ENCODE measurements around the gene INTS7.

INTS7 gene

DNA sequence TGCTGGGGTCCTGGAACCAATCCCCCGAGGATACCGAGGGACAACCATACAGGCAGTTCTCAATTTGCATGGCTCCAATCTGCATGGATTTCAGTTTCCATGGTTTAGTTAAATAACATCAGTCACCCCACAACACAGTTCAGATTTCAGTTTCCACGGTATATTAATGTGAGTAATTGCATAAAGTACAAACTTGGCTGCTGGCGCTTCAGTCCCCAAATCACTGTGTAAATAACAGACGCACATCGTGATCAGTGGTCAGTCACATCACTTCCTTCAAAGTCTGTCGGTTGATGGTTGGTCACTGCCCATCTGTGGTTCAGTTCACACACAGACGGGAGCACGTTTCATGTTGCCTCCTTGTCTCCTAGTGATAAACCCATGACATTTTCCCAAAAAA, 138.4 kb downstream of the INTS7 start (continued):
- TF ChIP-seq ZFP3 (CRISPR knock-in tag; IDR thresholded peaks at IDR 0.05): no peak
- TF ChIP-seq, protein P1, sequence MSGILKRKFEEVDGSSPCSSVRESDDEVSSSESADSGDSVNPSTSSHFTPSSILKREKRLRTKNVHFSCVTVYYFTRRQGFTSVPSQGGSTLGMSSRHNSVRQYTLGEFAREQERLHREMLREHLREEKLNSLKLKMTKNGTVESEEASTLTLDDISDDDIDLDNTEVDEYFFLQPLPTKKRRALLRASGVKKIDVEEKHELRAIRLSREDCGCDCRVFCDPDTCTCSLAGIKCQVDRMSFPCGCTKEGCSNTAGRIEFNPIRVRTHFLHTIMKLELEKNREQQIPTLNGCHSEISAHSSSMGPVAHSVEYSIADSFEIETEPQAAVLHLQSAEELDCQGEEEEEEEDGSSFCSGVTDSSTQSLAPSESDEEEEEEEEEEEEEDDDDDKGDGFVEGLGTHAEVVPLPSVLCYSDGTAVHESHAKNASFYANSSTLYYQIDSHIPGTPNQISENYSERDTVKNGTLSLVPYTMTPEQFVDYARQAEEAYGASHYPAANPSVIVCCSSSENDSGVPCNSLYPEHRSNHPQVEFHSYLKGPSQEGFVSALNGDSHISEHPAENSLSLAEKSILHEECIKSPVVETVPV (CRISPR knock-in tag; IDR thresholded peaks at IDR 0.05): no peak
- TF ChIP-seq ZFP30 (CRISPR knock-in tag; IDR thresholded peaks at IDR 0.05): no peak

DNA sequence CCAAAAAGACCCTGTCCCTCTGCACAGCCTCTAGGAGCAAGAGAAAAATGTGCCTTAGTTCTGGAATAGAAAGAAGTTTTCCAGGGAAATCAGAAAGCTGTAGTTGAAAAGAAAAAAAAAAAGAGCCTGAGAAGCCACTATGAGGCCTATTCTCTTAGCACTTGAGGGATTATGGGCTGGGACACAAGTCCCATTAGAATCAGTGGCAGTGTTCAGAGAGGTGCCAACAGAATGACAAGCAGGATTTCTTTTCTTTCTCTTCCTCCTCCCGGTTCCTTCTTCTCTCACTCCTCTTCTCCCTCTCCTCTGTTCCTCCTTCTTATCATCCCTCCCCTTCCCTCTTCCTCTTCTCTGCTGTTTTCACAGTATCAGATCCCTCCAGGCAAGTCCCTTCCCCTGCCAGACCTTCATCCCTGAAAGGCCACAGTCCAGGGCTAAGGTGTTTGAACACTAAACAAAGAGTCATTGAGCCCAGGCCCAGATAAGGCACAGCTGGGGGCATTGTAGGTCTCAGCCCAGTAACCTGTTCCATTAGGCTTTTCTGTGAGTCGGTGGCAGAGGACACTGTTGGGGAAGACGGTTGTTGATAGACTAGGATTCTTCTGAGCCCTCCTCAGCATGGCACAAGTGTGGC, 140.1 kb downstream of the INTS7 start:
- TF ChIP-seq, protein P2, sequence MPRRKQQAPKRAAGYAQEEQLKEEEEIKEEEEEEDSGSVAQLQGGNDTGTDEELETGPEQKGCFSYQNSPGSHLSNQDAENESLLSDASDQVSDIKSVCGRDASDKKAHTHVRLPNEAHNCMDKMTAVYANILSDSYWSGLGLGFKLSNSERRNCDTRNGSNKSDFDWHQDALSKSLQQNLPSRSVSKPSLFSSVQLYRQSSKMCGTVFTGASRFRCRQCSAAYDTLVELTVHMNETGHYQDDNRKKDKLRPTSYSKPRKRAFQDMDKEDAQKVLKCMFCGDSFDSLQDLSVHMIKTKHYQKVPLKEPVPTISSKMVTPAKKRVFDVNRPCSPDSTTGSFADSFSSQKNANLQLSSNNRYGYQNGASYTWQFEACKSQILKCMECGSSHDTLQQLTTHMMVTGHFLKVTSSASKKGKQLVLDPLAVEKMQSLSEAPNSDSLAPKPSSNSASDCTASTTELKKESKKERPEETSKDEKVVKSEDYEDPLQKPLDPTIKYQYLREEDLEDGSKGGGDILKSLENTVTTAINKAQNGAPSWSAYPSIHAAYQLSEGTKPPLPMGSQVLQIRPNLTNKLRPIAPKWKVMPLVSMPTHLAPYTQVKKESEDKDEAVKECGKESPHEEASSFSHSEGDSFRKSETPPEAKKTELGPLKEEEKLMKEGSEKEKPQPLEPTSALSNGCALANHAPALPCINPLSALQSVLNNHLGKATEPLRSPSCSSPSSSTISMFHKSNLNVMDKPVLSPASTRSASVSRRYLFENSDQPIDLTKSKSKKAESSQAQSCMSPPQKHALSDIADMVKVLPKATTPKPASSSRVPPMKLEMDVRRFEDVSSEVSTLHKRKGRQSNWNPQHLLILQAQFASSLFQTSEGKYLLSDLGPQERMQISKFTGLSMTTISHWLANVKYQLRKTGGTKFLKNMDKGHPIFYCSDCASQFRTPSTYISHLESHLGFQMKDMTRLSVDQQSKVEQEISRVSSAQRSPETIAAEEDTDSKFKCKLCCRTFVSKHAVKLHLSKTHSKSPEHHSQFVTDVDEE (CRISPR knock-in tag; IDR thresholded peaks at IDR 0.05): no peak
- TF ChIP-seq ISL1 (CRISPR knock-in tag; IDR thresholded peaks at IDR 0.05) (no peak), ZNF565 (CRISPR knock-in tag; conservative IDR thresholded peaks at IDR 0.05; ENCODE audit: low read depth) (no peak), ARNTL (CRISPR knock-in tag; IDR thresholded peaks at IDR 0.05; ENCODE audit: borderline replicate concordance, low read depth) (no peak), ZFP3 (CRISPR knock-in tag; IDR thresholded peaks at IDR 0.05) (no peak), CSDC2 (CRISPR knock-in tag; IDR thresholded peaks at IDR 0.05) (no peak), TOX (CRISPR knock-in tag; IDR thresholded peaks at IDR 0.05; ENCODE audit: borderline replicate concordance) (no peak), SNAI2 (CRISPR knock-in tag; IDR thresholded peaks at IDR 0.05) (no peak), BACH2 (CRISPR knock-in tag; IDR thresholded peaks at IDR 0.05; ENCODE audit: borderline replicate concordance) (no peak), ZNF70 (CRISPR knock-in tag; IDR thresholded peaks at IDR 0.05) (no peak), ZNF8 (CRISPR knock-in tag; IDR thresholded peaks at IDR 0.05) (no peak)
- TF ChIP-seq, protein P1 (CRISPR knock-in tag; IDR thresholded peaks at IDR 0.05): no peak
- no peak for ATAC-seq

DNA sequence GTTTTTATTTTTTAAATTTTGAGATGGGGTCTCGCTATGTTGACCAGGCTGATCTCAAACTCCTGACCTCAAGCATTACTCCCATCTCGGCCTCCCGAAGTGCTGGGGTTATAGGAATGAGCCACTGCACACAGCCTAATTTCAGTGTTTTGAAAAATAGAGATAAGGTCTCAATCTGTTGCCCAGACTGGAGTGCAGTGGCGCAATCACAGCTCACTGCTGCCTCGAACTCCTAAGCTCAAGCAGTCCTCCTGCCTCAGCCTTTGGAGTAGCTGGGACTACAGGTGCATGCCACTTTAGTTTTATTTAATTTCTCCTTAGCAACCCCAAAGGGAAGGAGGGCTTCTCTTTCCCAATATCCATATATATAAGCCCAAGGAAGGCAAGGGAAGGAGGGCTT, 141.0 kb downstream of the INTS7 start:
- no peak for ATAC-seq
- TF ChIP-seq ZNF70 (CRISPR knock-in tag; IDR thresholded peaks at IDR 0.05) (no peak), TOX (CRISPR knock-in tag; IDR thresholded peaks at IDR 0.05; ENCODE audit: borderline replicate concordance) (no peak), ZFP3 (CRISPR knock-in tag; IDR thresholded peaks at IDR 0.05) (no peak), ISL1 (CRISPR knock-in tag; IDR thresholded peaks at IDR 0.05) (no peak), TCF4 (CRISPR knock-in tag; IDR thresholded peaks at IDR 0.05; ENCODE audit: borderline replicate concordance) (no peak), ZC3H10 (CRISPR knock-in tag; IDR thresholded peaks at IDR 0.05) (no peak), ESRRG (CRISPR knock-in tag; IDR thresholded peaks at IDR 0.05) (no peak), PPARA (CRISPR knock-in tag; IDR thresholded peaks at IDR 0.05; ENCODE audit: borderline replicate concordance) (no peak), ZFP30 (CRISPR knock-in tag; IDR thresholded peaks at IDR 0.05) (no peak), ZNF565 (CRISPR knock-in tag; conservative IDR thresholded peaks at IDR 0.05; ENCODE audit: low read depth) (no peak)
- TF ChIP-seq, protein P2 (CRISPR knock-in tag; IDR thresholded peaks at IDR 0.05): no peak
- TF ChIP-seq, protein P3, sequence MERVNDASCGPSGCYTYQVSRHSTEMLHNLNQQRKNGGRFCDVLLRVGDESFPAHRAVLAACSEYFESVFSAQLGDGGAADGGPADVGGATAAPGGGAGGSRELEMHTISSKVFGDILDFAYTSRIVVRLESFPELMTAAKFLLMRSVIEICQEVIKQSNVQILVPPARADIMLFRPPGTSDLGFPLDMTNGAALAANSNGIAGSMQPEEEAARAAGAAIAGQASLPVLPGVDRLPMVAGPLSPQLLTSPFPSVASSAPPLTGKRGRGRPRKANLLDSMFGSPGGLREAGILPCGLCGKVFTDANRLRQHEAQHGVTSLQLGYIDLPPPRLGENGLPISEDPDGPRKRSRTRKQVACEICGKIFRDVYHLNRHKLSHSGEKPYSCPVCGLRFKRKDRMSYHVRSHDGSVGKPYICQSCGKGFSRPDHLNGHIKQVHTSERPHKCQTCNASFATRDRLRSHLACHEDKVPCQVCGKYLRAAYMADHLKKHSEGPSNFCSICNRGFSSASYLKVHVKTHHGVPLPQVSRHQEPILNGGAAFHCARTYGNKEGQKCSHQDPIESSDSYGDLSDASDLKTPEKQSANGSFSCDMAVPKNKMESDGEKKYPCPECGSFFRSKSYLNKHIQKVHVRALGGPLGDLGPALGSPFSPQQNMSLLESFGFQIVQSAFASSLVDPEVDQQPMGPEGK (CRISPR knock-in tag; IDR thresholded peaks at IDR 0.05; ENCODE audit: borderline replicate concordance): no peak

Measured in SK-N-SH treated with all-trans-retinoic acid at 6 μM for 48 hours (cell line).